NCI-H2227 (cell line): ENCODE measurements around the gene ANTXR2.
"Not testable (repeated sequence)": the region's sequence is repeated elsewhere in the genome, so short reads cannot be mapped to it uniquely, and the experiment has no call there.

ENCODE experiments used
- DNase-seq: peaks from one replicate; lab custom pipeline; 2025; ENCODE audit not compliant: unreplicated experiment; lab: John Stamatoyannopoulos, UW

Gene ANTXR2

DNA sequence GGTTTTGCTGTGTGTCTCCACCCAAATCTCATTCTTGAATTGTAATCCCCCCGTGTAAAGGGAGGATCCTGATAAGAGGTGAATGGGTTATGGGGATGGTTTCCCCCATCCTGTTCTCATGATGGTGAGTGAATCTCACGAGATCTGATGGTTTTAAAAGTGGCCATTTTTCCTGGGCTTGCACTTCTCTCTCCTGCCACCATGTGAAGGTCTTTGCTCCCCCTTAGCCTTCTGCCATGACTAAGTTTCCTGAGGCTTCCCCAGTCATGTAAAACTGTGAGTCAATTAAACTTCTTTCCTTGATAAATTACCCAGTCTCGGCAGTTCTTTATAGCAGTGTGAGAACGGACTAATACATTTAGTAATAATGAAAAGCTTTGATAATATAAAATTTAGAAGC is 46.9 kb downstream of the ANTXR2 start:
- DNase-seq: no peak

DNA sequence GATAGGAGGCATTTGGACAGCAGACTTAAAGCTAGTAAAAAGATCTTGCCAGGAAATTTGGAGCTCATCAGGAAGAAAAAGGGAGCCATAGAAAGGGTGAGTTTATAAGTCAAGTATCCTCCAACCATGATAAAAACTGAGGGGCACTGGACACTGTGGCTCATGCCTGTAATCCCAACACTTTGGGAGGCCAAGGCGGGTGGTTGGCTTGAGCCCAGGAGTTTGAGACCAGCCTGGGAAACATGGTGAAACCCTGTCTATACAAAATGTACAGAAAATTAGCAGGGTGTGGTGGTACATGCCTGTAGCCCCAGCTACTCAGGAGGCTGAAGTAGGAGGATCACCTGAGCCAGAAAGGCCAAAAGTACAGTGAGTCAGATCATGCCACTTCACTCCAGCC is 48.7 kb downstream of the ANTXR2 start:
- DNase-seq: no peak

DNA sequence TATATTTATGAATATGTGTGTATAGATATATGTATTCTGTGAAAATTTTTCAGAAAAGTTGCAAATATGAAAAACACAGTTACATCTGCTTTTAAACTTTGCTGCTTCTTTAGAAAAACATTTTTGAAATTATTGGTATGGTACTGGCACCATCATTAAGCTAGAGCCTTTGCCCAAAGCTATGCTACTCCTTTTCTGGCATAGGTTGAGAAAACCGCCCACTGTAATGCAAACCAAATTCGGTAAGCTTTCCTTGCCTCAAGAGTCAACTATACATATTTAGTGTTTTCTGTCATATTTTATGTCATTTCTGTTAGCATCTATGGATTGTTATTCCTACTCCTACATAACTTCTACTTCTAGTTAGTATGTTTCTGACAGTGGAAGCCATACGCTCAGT is 50.7 kb downstream of the ANTXR2 start:
- DNase-seq: no peak

DNA sequence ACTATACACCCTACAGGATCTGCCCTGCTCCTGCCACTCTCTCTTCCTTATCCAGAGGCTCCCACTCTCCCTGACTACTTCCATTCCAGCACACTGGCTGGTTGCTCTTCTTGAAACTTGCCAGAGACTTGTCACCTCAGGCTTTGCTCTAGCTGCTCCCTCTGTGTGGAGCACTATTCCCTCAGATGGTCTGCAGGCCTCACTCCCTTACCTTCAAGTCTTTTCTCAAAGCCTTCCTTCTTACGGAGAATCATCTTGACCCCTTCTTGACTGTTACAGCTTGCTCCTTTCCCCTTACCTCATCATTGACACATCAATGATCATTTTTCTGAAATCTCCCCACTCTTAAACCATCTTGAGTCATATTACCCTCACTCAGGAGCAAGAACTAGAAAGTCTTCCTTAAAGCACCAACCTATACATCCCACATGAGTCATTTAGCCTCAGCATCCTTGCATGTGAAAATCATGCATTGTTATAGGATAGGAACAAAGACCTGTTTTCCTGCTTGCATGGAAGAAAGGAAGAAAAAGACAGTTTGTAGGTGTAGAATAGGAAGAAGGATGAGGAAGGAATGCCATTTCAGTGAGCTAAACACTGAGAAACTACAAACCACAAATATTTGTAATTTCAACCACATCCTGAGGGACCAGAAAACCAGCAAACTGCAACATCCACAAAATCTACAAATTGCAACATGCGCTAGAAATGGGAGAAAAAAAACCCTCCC is 55.7 kb downstream of the ANTXR2 start:
- DNase-seq: no peak

DNA sequence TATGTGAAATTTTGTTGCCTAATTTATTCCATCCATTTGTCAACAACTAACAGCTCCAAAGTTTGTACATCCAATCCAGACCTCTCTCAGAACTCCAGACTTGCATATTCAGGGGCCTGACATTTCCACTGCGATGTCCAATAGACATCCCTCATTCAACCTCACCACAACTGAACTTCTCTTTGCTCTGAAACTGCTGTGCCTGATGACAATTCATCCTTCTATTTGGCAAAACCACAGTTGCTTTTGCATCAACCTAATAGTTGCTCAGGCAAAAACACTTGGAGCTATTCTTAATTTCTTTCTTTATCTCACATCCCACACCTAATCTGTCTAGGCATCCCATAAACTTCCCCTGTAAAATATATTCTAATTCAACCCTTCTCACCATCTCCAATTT is 56.5 kb downstream of the ANTXR2 start:
- DNase-seq: no peak

DNA sequence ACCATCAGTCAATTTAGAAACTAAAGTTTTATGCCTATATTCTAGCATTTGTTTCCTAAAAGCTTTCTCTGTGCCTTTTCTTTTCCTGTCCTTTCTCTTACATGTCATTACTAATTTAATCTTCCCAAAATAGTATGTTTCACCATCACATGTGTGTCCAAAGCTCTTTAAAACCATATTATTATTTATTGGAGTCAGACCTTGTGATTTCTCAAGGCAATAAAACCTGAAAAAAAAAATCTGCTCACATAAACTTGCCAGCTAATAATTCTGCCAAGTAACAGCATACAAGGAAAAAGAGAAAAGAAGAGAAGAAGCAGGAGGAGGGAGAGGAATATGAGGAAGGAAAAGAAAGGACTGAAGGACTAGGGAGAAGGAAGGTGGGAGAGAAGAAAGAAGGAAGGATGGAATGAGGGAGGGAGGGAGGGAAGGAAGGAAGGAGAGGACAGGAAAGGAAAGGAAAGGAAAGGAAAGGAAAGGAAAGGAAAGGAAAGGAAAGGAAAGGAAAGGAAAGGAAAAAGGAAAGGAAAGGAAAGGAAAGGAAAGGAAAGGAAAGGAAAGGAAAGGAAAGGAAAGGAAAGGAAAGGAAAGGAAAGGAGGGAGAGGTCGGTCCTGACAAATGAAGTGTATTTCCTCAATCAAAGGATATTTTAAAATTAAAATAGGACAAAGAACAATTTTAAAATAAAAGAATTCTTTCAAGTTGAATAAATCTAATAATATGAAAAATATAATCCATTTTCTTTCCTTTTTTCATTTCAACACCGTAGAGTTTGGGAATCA is 57.4 kb downstream of the ANTXR2 start:
- no peak for DNase-seq

DNA sequence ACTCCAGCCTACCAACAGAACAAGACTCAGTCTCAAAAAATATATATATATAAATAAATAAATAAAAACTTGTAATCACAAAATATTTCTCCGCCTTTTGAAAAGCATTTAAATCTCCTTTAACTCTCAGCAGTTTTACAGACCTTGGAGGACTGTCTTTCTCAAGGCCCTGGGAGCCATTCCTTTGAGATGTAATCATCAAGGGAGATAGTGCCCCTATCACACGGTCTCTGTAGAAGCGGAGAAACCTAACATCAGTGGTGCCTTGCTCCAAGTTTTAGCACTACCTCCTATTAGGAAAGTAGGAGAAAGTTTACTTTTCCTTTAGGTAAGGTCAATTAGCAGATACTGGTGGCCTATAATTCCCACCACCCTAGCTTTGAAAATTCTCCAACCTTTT is 58.5 kb downstream of the ANTXR2 start:
- no peak for DNase-seq

DNA sequence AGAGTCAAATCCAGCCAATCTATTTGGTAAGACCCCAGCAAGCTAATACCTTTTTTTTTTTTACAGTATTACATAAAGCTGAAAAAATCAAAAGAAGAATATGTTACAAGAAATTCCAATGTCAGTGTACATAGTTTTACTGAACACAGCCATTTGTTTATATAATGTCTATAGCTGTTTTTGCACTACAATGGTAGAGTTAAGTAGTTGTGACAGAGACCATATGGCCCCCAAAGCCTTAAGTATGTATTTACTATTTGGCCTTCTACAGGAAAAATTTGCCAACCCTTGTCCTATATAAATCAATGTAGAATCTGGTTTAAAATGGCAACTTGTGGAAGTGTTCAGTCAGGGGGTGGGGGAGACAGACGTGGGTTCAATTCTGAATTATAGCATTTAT is 60.7 kb downstream of the ANTXR2 start:
- no peak for DNase-seq

DNA sequence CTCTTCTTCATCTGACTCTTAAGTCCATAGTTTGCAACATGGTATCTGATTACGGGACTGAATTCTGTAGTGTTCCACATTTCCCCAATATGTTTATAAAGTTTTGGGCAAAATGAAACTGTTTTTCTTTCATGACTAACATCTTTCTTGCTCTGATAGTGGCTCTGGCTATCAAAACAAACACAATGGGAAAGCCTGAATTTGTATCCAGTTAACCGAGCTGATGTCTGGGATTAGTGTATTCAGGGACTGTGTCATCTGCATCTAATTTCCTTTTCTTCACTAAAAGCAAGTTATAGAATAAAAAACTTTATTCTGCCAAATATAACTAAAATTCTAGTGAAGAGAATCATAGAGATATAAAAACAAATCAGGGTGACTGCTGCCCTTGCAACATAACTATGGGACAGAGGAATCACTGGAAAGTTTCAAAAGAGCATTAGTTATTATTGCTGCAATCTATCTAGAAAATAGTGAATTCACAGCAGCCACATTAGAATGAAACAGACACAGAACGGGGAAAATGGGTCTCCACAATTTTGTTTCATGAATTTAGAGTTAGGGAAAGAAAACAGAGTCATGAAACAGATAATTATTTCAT is 61.3 kb downstream of the ANTXR2 start:
- DNase-seq: no peak

DNA sequence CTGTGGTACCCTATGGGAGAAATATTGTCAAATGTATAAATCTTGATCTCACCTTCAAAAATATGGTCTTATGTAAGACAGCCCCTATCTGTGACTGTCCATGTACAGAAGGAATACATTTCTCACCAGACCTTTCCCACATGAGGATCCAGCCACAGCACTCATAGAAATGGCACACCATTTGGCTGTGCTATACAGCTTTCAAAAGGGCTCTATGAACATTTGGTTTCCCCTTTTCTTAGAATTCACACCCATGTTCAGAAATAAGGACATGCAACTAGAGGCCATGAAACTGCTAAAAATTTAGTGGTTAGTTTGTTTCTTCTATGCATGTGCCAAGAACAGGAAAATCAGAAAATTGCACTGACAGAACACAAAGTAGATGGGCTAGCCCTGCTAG is 62.7 kb downstream of the ANTXR2 start:
- no peak for DNase-seq

DNA sequence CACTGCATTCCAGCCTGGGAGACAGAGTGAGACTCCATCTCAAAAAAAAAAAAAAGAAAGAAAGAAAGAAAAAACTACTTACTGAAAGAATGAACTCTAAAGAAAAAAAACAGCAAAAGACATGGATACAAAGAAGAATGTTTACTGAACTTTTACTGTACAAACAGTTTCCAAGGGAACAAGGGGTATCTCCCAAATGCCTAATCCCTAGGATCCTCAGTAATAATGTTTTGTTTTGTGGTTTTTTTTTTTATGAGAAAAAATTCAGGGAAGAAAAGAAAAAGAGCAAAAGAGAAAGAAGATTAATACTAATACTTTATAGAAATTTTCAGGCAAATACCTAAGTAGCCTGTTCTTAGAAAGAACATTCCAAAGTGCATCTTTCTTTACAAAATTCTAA is 63.2 kb downstream of the ANTXR2 start:
- no peak for DNase-seq

DNA sequence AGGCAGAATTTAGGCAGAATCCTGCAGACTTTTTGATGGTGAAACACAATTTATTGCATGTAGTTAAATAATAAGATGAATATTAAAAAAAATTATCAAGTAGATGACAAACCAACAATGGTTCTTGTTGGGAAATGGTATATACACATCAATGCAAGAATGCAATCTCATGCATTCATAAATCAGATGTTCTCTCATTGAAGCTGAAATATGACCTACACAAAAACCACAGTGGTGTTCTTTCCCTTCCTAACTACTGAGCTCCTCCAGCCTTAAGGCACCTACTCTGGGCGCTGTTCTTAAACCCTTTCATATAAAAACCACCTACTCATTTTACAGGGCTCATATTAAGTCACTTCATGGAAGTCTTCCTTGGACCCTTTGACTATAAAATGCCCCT is 64.1 kb downstream of the ANTXR2 start:
- no peak for DNase-seq

DNA sequence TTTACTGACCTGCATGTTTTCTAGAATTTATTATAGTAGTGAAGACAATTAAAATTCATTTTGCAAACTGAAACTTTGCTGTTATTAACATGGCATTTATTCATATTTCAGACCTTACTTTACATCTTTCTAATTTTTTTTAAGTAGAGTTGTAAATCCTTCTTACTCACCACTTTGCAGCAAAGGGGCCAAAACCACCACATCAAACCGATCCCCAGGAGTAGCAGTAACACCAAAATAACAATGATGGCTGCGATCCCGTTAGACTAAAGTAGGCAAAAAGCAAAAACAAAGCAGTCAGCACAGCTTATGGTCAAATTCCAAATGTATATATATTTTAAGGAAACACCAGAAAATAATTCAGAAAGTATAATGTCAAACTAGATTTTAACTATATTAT is 64.7 kb downstream of the ANTXR2 start:
- DNase-seq: no peak

DNA sequence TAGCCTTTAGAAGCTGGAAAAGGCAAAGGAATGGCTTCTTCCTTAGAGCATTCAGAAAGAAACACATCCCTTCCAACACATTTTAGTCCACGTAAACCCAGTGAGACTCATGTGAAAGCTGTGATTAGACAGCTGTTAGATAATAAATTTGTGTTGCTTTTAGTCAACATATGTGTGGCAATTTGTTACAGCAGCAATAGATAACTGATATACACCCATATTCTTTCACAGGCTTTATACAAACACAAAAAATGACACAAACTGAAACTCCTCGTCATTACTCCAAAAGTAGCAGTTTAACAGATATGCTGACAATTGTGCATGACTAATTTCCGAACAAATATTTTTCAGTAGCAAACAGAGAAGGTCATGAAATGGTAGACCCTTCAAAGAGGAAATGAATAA is 65.3 kb downstream of the ANTXR2 start:
- no peak for DNase-seq

DNA sequence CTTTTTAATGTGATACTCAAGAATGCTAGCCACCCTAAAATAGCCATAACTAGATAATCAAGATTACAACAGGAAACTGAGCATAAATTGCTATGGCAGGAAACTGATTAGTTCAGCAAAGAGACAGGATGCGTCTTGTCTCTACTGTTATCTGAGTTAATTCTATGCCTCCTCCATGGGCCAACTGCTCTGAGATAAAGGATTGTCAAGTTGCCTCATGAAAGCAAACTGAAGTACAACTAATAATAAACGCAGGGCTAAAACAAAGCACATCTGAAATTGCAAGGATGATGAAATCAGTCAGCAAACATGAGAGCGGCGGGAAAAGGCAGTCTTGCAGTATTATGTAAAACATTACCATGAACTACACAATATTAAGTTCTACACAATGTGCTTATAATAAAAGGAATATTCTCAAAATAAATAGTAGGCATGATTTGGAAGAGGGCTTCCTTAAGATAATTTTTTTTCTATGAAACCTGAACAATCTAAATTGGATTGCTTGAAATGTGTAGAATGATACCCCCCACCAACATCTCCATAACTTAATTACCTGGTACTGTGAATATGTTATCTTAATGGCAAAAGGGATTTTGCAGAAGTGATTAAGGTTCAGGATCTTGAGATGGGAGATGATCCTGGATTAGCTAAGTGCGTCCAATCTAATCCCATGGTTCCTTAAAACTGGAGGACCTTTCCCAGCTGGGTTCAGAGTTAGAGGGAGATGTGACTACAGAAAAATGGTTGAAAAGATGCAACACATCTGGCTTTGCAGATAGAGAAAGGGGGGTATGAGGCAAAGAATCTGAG is 65.9 kb downstream of the ANTXR2 start:
- DNase-seq: no peak

DNA sequence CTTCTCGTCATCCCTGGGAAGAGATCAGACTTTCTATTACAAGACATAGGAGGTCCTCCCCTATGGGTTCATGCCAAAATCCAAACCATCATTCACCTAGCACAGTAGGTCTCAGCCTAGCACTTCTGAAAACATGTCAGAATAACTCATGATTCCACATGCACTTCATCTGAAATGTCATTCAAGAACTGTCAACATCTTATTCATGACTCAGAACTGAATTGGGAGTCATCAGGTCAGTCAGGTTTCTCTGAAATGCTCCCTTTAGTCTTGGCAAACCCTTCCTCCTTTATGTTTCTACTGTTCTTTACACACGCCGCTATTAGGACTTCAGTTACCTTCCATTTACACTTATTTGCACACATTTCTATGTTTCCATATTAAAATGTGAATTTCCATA is 67.2 kb downstream of the ANTXR2 start:
- DNase-seq: no peak

DNA sequence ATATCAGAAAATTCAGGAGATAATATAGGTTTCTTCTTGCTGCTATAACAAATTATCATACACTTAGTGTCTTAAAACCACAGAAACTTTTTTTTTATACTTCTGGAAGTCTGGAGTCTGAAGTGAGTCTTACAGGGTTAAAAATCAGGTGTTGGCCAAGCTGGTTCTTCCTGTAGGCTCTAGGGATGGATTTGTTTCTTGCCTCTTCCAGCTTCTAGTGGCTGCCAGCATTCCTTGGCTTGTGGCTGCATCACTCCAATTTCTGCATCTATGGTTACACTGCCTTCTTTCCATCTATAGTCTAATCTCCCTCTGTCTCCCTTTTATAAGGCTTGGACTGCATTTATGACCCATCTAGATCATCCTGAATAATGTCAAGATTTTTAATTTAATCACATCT is 68.7 kb downstream of the ANTXR2 start:
- no peak for DNase-seq

DNA sequence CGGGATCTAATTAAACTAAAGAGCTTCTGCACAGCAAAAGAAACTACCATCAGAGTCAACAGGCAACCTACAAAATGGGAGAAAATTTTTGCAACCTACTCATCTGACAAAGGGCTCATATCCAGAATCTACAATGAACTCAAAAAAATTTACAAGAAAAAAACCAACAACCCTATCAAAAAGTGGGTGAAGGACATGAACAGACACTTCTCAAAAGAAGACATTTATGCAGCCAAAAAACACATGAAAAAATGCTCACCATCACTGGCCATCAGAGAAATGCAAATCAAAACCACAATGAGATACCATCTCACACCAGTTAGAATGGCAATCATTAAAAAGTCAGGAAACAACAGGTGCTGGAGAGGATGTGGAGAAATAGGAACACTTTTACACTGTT is 70.5 kb downstream of the ANTXR2 start:
- DNase-seq: not testable (repeated sequence)

DNA sequence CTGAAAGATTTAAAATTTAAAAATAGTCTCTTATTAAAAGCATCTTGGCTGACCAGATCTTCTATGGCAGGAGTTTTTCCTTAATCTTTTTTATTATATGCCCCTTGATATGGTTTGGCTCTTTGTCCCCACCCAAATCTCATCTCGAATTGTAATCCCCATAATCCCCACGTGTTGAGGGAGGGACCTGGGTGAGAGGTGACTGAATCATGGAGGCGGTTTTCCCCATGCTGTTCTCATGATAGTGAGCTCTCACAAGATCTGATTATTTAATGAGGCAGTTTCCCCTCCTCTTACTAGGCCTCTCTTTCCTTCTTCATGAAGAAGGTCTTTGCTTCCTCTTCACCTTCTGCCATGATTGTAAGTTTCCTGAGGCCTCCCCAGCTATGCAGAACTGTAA is 74.0 kb downstream of the ANTXR2 start:
- DNase-seq: not testable (repeated sequence)

DNA sequence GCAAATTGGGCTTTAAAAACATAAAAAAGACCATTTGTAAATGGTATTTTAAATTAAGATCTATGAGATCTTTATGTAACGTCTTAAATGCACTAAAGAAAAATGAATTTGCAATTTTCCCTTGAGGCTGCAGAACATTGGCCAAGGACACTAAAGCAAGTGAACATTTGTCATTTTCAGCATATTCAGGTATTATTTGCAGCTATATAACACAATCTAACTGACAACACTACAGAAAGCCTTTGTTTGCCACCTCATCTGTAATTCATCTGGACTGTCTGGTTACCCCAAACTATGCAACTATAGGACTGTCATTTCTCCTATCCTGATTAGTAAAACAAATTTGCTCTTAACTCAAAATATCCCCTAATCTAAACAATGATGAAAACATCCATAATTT is 74.8 kb downstream of the ANTXR2 start:
- DNase-seq: no peak

DNA sequence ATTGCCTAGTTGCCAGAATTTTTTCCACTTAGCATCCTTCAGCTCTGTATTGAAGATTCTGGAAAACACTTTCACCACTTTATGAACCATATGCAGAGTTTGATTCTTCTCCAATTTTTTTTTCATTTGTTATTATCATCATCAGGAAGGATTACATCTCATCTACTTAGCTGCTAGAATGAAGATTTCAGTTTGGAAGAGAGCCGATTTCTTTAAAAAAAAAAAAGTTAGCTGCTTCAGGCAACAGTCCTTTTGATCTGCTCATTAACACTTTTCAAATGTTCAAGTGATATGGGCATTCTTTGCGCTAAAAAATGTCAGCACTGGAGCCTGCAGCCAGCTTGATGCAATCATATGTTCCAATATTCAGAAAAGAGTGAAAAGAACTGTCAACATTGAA is 76.2 kb downstream of the ANTXR2 start:
- no peak for DNase-seq

DNA sequence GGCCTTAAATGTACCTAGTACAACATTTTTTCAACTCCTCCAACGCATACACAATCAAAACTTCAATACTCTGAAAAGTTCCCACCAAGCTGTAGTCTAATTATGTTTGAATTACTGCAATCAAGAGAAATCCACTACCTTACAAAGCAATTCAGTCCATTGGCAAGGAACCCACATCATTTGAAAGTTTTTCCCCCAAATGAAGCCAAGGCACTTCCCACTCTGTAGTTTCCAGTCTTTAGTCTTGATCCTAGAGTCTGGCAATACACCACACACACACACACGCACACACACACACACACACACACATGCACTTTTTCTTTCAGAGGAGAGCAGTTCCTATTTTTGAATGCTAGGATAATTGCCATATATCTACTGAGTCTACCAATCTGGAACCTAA is 79.6 kb downstream of the ANTXR2 start:
- DNase-seq: no peak
